ENCODE results near the gene CENPU. TPM values are rescaled to one million over a fixed set of nuclear protein-coding genes. Genes with fewer than 3 reads are reported as not detected.

CENPU gene
- total RNA-seq, 1 donor from 2014 or later = 7.1 TPM

GRCh38 chr4:184768296-184768695 is 34.4 kb upstream of the CENPU start:
- POLR2A ChIA-PET = no interaction called here
- CTCF ChIA-PET = no interaction called here
- ATAC-seq (ENCODE audit: low read depth) (no peak), DNase-seq (no peak)
- no peak for TF ChIP-seq CTCF (IDR thresholded peaks at IDR 0.05)
- no peaks in the 10 kb centered on the region for H3K27me3 Mint-ChIP-seq
- no peaks in the 10 kb centered on the region for H3K4me1 Mint-ChIP-seq
- no peak overlapping the region for H3K27ac Mint-ChIP-seq
- no peak overlapping the region for H3K4me3 Mint-ChIP-seq
- intact Hi-C loops (cut with micrococcal nuclease) = loop anchor here (10.0 kb wide), 1 partner anchor 47 kb away; no protein-coding TSS in a partner anchor
- no peaks in the 10 kb centered on the region for H3K9me3 Mint-ChIP-seq
- H3K36me3 Mint-ChIP-seq (ENCODE audit: low read depth) = peaks cover 89% of the 10 kb centered on the region

- DNase-seq = no peak
- Mint-ChIP-seq H3K4me1 (peaks cover 8% of the 10 kb centered on the region), H3K4me3 (no peak overlapping the region), H3K27me3 (no peaks in the 10 kb centered on the region), H3K9me3 (no peaks in the 10 kb centered on the region), H3K27ac (no peak overlapping the region), H3K36me3 (ENCODE audit: low read depth) (peaks cover 91% of the 10 kb centered on the region)
- no peak for TF ChIP-seq CTCF (IDR thresholded peaks at IDR 0.05)
- ChIA-PET POLR2A (no interaction called here), CTCF (interaction anchor here (1.4 kb wide), 1 partner anchor 245 kb away, joined by 3 read pairs; no protein-coding TSS in a partner anchor)
- no peak for ATAC-seq (ENCODE audit: low read depth)
- intact Hi-C loops (cut with micrococcal nuclease) = loop anchor here (10.0 kb wide), 1 partner anchor 48 kb away; no protein-coding TSS in a partner anchor
Measured at GRCh38 chr4:184766446-184766845, 32.5 kb upstream of the CENPU start.

- Mint-ChIP-seq H3K27me3 (no peaks in the 10 kb centered on the region), H3K36me3 (ENCODE audit: low read depth) (peaks cover 93% of the 10 kb centered on the region), H3K9me3 (no peaks in the 10 kb centered on the region), H3K27ac (no peak overlapping the region), H3K4me3 (no peak overlapping the region), H3K4me1 (peaks cover 8% of the 10 kb centered on the region)
- DNase-seq (no peak), ATAC-seq (ENCODE audit: low read depth) (no peak)
- intact Hi-C loops (cut with micrococcal nuclease) = loop anchor here (10.0 kb wide), 1 partner anchor 49 kb away; no protein-coding TSS in a partner anchor
- CTCF ChIA-PET = interaction anchor here (0.9 to 1.4 kb wide), 2 partner anchors 218 to 246 kb away, joined by 3 read pairs; no protein-coding TSS in a partner anchor
- POLR2A ChIA-PET = no interaction called here
- no peak for TF ChIP-seq CTCF (IDR thresholded peaks at IDR 0.05)
Measured at GRCh38 chr4:184765473-184766340, 31.8 kb upstream of the CENPU start.

GRCh38 chr4:184764601-184765000 is 30.7 kb upstream of the CENPU start:
- Mint-ChIP-seq H3K4me1 (peaks cover 8% of the 10 kb centered on the region), H3K27me3 (no peaks in the 10 kb centered on the region), H3K27ac (no peak overlapping the region), H3K36me3 (ENCODE audit: low read depth) (peaks cover 95% of the 10 kb centered on the region), H3K4me3 (no peak overlapping the region), H3K9me3 (no peaks in the 10 kb centered on the region)
- no peak for ATAC-seq (ENCODE audit: low read depth)
- DNase-seq = no peak
- intact Hi-C loops (cut with micrococcal nuclease) = loop anchor here (10.0 kb wide), 1 partner anchor 50 kb away; no protein-coding TSS in a partner anchor
- TF ChIP-seq CTCF (IDR thresholded peaks at IDR 0.05) = no peak
- POLR2A ChIA-PET = no interaction called here
- CTCF ChIA-PET = no interaction called here

GRCh38 chr4:184763150-184763780 is 29.4 kb upstream of the CENPU start:
- no peaks in the 10 kb centered on the region for H3K27me3 Mint-ChIP-seq
- peaks cover 93% of the 10 kb centered on the region for H3K36me3 Mint-ChIP-seq (ENCODE audit: low read depth)
- intact Hi-C loops (cut with micrococcal nuclease) = loop anchor here (10.0 kb wide), 1 partner anchor 52 kb away; no protein-coding TSS in a partner anchor
- ATAC-seq (ENCODE audit: low read depth) (no peak), DNase-seq (no peak)
- H3K9me3 Mint-ChIP-seq = no peaks in the 10 kb centered on the region
- peaks cover 8% of the 10 kb centered on the region for H3K4me1 Mint-ChIP-seq
- H3K27ac Mint-ChIP-seq = no peak overlapping the region
- CTCF ChIA-PET = interaction anchor here (1.5 kb wide), 1 partner anchor 499 kb away, joined by 3 read pairs; no protein-coding TSS in a partner anchor
- no peak overlapping the region for H3K4me3 Mint-ChIP-seq
- TF ChIP-seq CTCF (IDR thresholded peaks at IDR 0.05) = no peak
- POLR2A ChIA-PET = no interaction called here
